HepG2 (cell line): ENCODE measurements around the gene GALNT1. TPM values are rescaled to one million over a fixed set of nuclear protein-coding genes. Genes with fewer than 3 reads are reported as not detected.

ENCODE experiments used
- ATAC-seq: fragments of 200-7000 bp; cut with Tn5 transposase; 3 replicates; pipeline ENCODE4 v1.9.1; 2020; ENCODE audit warnings: mild to moderate bottlenecking, moderate library complexity
- BruUV-seq: library from RNA; stranded (reverse); fragments of 400-500 nt; replicated peaks from 2 replicates; lab custom pipeline; 2021; lab: Mats Ljungman, UMichigan
- CTCF ChIA-PET: fragments of 300-600 bp; formaldehyde crosslinking; extraction: SDS; loops from one replicate; lab custom pipeline; 2021; ENCODE audit warnings: low total read pairs, inconsistent platforms, low intra/inter-chr PET ratio; lab: Yijun Ruan, JAX
- POLR2A ChIA-PET: fragments of 350-600 bp; sonication (Branson Sonifier 250); formaldehyde crosslinking; loops from one replicate; lab custom pipeline; 2020; ENCODE audit warnings: antibody characterized with exemption, inconsistent platforms; lab: Yijun Ruan, JAX
- DNase-seq: peaks from one replicate; pipeline ENCODE4 v3.0.0-alpha.2; 2015; ENCODE audit warnings: low spot score
- FAIRE-seq: peaks from 3 replicates; lab custom pipeline; 2011; peaks lifted over from hg19 to GRCh38; lab: Jason Lieb, UNC
- H2AFZ ChIP-seq: one replicate; pipeline ENCODE4 v1.6.1; 2011; ENCODE audit warnings: low read length, inconsistent platforms
- H3K27ac ChIP-seq: fragments of 300-600 bp; 3 replicates; pipeline ENCODE4 v1.8.0; 2011; ENCODE audit warnings: mixed run types, mild to moderate bottlenecking, mixed read lengths, low read length, inconsistent platforms; ENCODE audit not compliant: insufficient read depth; ENCODE audit errors: extremely low read length
- H3K27me3 ChIP-seq, 2 experiments: fragments of 200-600 bp in 1 of 2; 2 replicates in 1 of 2; 3 replicates in 1 of 2; pipeline versions ENCODE4 v1.6.0 to v1.8.0; 2011; ENCODE audit warnings: low read length in 2 of 2, mild to moderate bottlenecking in 2 of 2, moderate library complexity in 2 of 2, inconsistent platforms in 1 of 2; ENCODE audit not compliant: insufficient read depth in 2 of 2, control insufficient read depth in 1 of 2
- H3K36me3 ChIP-seq, 2 experiments: fragments of 200-600 bp in 1 of 2; replicated peaks in 1 of 2; 2 replicates in 1 of 2; 3 replicates in 1 of 2; pipeline versions ENCODE4 v1.5.1 to v1.8.0; 2011; ENCODE audit warnings: low read length in 2 of 2, inconsistent platforms in 1 of 2; ENCODE audit not compliant: insufficient read depth in 2 of 2, control insufficient read depth in 1 of 2
- H3K4me1 ChIP-seq: 2 replicates; pipeline ENCODE4 v1.5.1; 2012; ENCODE audit warnings: low read length, inconsistent platforms; ENCODE audit not compliant: insufficient read depth
- H3K4me2 ChIP-seq: 2 replicates; pipeline ENCODE4 v1.6.0; 2011; ENCODE audit warnings: low read depth, low read length, inconsistent platforms
- H3K4me3 ChIP-seq, 3 experiments: fragments of 200-600 bp in 1 of 3; sonication (generic), shearing (Covaris generic) in 1 of 3; replicated peaks in 1 of 3; 2 replicates each; pipeline ENCODE4 v1.5.1; 2011 to 2016; ENCODE audit warnings: low read length in 3 of 3, inconsistent platforms in 2 of 3, low read depth in 2 of 3, mild to moderate bottlenecking in 2 of 3, control low read depth in 1 of 3, mixed read lengths in 1 of 3; ENCODE audit not compliant: insufficient read depth in 1 of 3
- H3K79me2 ChIP-seq: one replicate; pipeline ENCODE4 v1.6.1; 2011; ENCODE audit warnings: low read length, inconsistent platforms; ENCODE audit not compliant: insufficient read depth
- H3K9ac ChIP-seq: 2 replicates; pipeline ENCODE4 v1.6.0; 2011; ENCODE audit warnings: mild to moderate bottlenecking, low read depth, low read length, inconsistent platforms; ENCODE audit not compliant: insufficient read depth
- H3K9me3 ChIP-seq: 2 replicates; pipeline ENCODE4 v1.5.1; 2012; ENCODE audit warnings: mild to moderate bottlenecking, low read length
- H4K20me1 ChIP-seq: 2 replicates; pipeline ENCODE4 v1.6.0; 2011; ENCODE audit warnings: inconsistent platforms, mild to moderate bottlenecking, low read length, moderate library complexity; ENCODE audit not compliant: insufficient read depth
- CHCHD3 ChIP-seq: sonication (generic); formaldehyde crosslinking; IDR thresholded peaks from 2 replicates; pipeline ENCODE4 v1.8.0; 2022; ENCODE audit warnings: mild to moderate bottlenecking, missing genetic modification reagents, moderate library complexity
- MAFK ChIP-seq, 2 experiments: IDR thresholded peaks in 1 of 2; conservative IDR thresholded peaks in 1 of 2; 2 replicates each; pipeline ENCODE4 v1.6.1; 2011; ENCODE audit warnings: improper control_type of control experiment in 2 of 2, low read length in 2 of 2
- REST ChIP-seq, 2 experiments: IDR thresholded peaks; 2 replicates each; pipeline ENCODE4 v1.6.1; 2011 to 2012; ENCODE audit warnings: low read length in 2 of 2, borderline replicate concordance in 1 of 2, low read depth in 1 of 2, mild to moderate bottlenecking in 1 of 2, moderate library complexity in 1 of 2
- ZNF225 ChIP-seq: sonication (generic); formaldehyde crosslinking; IDR thresholded peaks from 2 replicates; pipeline ENCODE4 v1.4.0; 2020; ENCODE audit warnings: mild to moderate bottlenecking, missing genetic modification reagents
- WGBS: methylation state at CpG from one replicate; pipeline ENCODE4 v1.1.6; 2017; ENCODE audit warnings: low lambda C conversion rate; 5-methylcytosine and 5-hydroxymethylcytosine counted together
- in situ Hi-C: cut with HindIII; loops from 2 replicates; pipeline ENCODE4 v1.10.0; 2017; ENCODE audit warnings: low pct_unique_long_range_greater_than_20kb; ENCODE audit not compliant: extremely low pct_ligation_motif_present
- intact Hi-C: fragments of 100-400 bp; cut with micrococcal nuclease; formaldehyde crosslinking; loops from one replicate; pipeline ENCODE4 v1.10.0; 2022; ENCODE audit not compliant: unreplicated experiment
- polyA plus RNA-seq, 8 experiments: library from polyadenylated mRNA; depleted of rRNA in 3 of 8; stranded (reverse) in 7 of 8; unstranded in 1 of 8; fragments of >200 nt; fragmentation: Illumina TruSeq in 4 of 8; extraction: Trizol in 4 of 8; gene quantifications; 2 replicates each; pipeline versions ENCODE4 v1.2.1 to v1.2.3, GENCODE V29; 2011 to 2016; ENCODE audit warnings: low read depth in 4 of 8, missing spikeins in 1 of 8, mixed read lengths in 1 of 8; ENCODE audit not compliant: insufficient read depth in 1 of 8
- total RNA-seq, 5 experiments: library from RNA; depleted of rRNA; stranded (reverse); fragments of >200 nt; fragmentation: Illumina TruSeq; extraction: Trizol; gene quantifications; 2 replicates each; pipeline ENCODE4 v1.2.3, GENCODE V29; 2016; ENCODE audit warnings: low read depth in 1 of 5

Gene GALNT1
- total and polyA plus RNA-seq, 2 of the 13 experiments (the other 11 are each of a cell fraction or from before 2014, with no cell fraction given), result 41.1 to 100 TPM

DNA sequence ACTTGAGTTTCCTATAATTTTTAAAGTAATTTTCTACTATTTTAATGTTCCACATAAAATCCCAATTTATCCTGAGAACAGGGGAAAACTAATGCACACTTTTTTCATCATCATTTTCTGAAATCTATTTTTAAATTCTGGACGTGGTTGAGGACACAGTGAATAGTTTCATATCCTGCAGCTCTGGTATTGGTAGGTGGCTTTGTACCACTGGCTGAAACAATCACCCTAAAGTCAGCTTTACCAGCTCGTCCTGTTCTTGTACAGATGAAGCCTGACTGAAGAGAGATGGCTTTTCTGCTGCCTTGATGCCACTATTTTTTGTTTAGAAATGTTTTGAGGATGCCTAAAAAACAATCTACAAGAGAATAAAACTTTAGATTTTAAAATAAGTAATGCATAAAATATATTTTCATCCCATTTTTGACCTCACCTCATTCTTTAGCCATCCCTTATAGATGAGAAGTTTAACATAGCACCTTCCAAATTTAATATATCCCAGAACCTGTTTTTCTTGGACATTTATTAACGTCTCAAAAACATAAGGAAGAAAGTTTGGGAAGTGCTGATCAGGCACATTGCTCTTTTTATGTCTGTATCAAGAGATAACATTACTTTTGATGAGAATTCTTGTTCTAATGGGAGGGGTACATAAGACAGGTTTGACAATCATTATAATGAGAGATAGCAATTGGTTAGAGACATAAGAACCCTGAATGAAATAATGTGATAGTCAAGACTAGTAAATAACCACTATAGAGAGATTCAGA is 80.9 kb downstream of the GALNT1 start:
- TF ChIP-seq MAFK (conservative IDR thresholded peaks at IDR 0.05 in 1 of 2, IDR thresholded peaks at IDR 0.05 in 1 of 2; ENCODE audit: low read length in 2 of 2) (peak; percentile 42 to 69; a peak in 3 of 4 replicates), CHCHD3 (CRISPR knock-in tag) (no peak)
- TF ChIP-seq, all 625 proteins: peak for 1

GRCh38 chr18:35671966-35672603 is 90.5 kb downstream of the GALNT1 start:
- BruUV-seq, result no TSS peak
- in situ Hi-C loops (no loop called here), intact Hi-C loops (no loop called here)
- FAIRE-seq, result no peak
- no peaks in the 10 kb centered on the region for H3K27me3 ChIP-seq
- CTCF ChIA-PET, result no interaction called here
- no peaks in the 10 kb centered on the region for H3K4me1 ChIP-seq
- no peaks in the 10 kb centered on the region for H3K79me2 ChIP-seq
- peaks cover 0 to 1% of the 10 kb centered on the region in 2 experiments; a peak in 1 of 5 replicates for H3K36me3 ChIP-seq
- no peaks in the 10 kb centered on the region for H3K9me3 ChIP-seq
- no peak for DNase-seq
- ATAC-seq, result no peak
- H3K4me2 ChIP-seq, result no peak overlapping the region
- TF ChIP-seq REST (IDR thresholded peaks at IDR 0.05; ENCODE audit: borderline replicate concordance in 1 of 2, low read depth in 1 of 2, low read length in 2 of 2) (peak in 1 of 2 experiments; percentile 78; a peak in 2 of 4 replicates), ZNF225 (CRISPR knock-in tag) (no peak)
- H3K9ac ChIP-seq, result no peak overlapping the region
- 100% methylated on average over 1 of the region's 1 CpG for WGBS
- H3K27ac ChIP-seq, result no peak overlapping the region
- H3K4me3 ChIP-seq, result no peak overlapping the region
- POLR2A ChIA-PET, result no interaction called here
- H2AFZ ChIP-seq, result no peak overlapping the region
- no peaks in the 10 kb centered on the region for H4K20me1 ChIP-seq

More for the DNA sequence above, 80.9 kb downstream of the GALNT1 start:
- no peak for DNase-seq
- ChIA-PET CTCF (interaction anchor here (1.4 kb wide), 1 partner anchor 115 kb away, joined by 9 read pairs; no protein-coding TSS in a partner anchor), POLR2A (no interaction called here)
- H3K79me2 ChIP-seq, result no peaks in the 10 kb centered on the region
- H3K9me3 ChIP-seq, result no peaks in the 10 kb centered on the region
- H3K27ac ChIP-seq, result no peak overlapping the region
- H2AFZ ChIP-seq, result no peak overlapping the region
- intact Hi-C loops (loop anchor here (5.0 kb wide), 1 partner anchor 290 kb away; no protein-coding TSS in a partner anchor), in situ Hi-C loops (no loop called here)
- FAIRE-seq, result no peak
- peaks cover 0 to 24% of the 10 kb centered on the region in 2 experiments; a peak in 3 of 5 replicates for H3K36me3 ChIP-seq
- no peak overlapping the region for H3K4me2 ChIP-seq
- H3K4me1 ChIP-seq, result no peaks in the 10 kb centered on the region
- H3K4me3 ChIP-seq, result no peak overlapping the region
- WGBS, result 89% methylated on average over 3 of the region's 3 CpGs
- no peak overlapping the region for H3K9ac ChIP-seq
- BruUV-seq, result no TSS peak
- no peaks in the 10 kb centered on the region for H3K27me3 ChIP-seq
- no peak for ATAC-seq
- H4K20me1 ChIP-seq, result no peaks in the 10 kb centered on the region
